Erythroblast (primary cell): Measurements from ENCODE around the gene CDH10.

Experiments
- DNase-seq, 2 experiments: peaks; one replicate each; lab custom pipeline; 2025; lab: John Stamatoyannopoulos, UW
- GATA1 ChIP-seq: IDR thresholded peaks from 2 replicates; pipeline ENCODE4 v1.6.1; 2011; ENCODE audit warnings: low read depth, mild to moderate bottlenecking, control low read depth, low read length, moderate library complexity
- POLR2A ChIP-seq: IDR thresholded peaks from 2 replicates; pipeline ENCODE4 v1.6.1; 2011; ENCODE audit warnings: mild to moderate bottlenecking, low read length

CDH10 gene

GRCh38 chr5:24624872-24625271 is 19.9 kb downstream of the CDH10 start:
- DNase-seq, result no peak
- TF ChIP-seq GATA1 (no peak), POLR2A (no peak)

- TF ChIP-seq GATA1 (no peak), POLR2A (no peak)
- no peak for DNase-seq
Measured at GRCh38 chr5:24623624-24624023, 21.2 kb downstream of the CDH10 start.

DNA sequence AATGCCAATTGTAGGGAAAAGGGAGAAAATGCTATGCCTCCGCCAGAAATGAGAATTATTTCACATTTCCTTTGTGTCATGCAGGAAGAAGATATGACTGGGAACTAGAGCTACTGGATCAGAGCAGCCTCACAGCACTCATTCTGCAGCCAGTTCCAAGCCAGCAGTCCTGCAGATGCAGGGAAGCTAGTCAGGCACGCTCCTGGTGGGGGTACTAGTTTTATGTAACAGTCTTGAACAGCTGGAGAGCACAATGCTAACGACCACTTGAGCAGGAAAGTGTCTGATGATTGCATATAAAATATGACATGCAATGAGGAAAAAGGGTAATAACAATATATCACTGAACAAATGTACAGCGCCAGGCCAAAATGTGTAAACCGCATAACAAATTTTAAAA is 21.7 kb downstream of the CDH10 start:
- DNase-seq, result no peak

GRCh38 chr5:24621792-24622191 is 23.0 kb downstream of the CDH10 start:
- DNase-seq, result peak in 1 of 2 experiments; percentile 0
- TF ChIP-seq POLR2A (no peak), GATA1 (no peak)

More for the DNA sequence above, 21.7 kb downstream of the CDH10 start:
- no peak for TF ChIP-seq GATA1
- no peak for TF ChIP-seq POLR2A

DNA sequence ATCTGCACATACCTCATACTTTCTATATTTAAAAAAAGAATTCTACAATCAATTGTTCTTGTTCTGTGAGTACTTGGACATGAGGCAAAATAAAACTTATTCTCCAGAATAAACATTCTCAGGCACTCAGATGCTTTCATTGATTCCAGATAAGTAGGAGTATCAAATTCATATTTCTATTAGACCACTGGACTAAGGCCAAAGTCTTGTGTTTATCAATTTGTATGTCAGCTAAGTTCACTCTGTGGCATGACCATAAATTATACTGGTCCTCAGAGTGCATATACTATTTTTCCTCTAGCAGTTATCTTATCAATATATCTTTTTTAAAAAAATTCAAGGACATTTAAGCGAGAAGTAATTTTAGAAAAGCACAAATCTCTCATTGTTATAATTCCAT is 28.2 kb downstream of the CDH10 start:
- DNase-seq, result no peak
- TF ChIP-seq GATA1 (no peak), POLR2A (no peak)

- TF ChIP-seq GATA1 (no peak), POLR2A (no peak)
- DNase-seq, result no peak
Measured at GRCh38 chr5:24615159-24615558, 29.6 kb downstream of the CDH10 start.

DNA sequence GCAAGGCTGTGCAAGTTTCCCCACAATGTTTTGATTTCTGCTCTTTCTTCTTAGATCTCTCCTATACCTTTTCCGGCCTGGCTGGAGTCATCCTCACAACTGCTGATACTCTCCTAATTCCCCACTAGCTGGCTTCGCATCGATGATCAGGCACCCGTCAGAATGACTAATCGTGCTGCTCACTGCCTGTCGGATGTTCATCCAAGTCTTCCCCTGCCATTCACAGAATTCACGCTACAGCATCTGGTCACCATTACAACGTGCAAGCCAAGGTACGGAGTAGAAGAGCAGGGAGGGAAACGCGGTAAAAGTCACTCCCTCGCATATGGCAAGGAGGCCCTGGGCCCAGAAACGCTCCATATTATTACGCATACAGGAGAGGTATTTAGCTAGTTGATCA is 35.1 kb downstream of the CDH10 start:
- no peak for TF ChIP-seq GATA1
- DNase-seq, result no peak

GRCh38 chr5:24606971-24607370 is 37.8 kb downstream of the CDH10 start:
- no peak for TF ChIP-seq POLR2A
- no peak for TF ChIP-seq GATA1
- DNase-seq, result no peak

- TF ChIP-seq POLR2A (no peak), GATA1 (no peak)
- no peak for DNase-seq
Measured at GRCh38 chr5:24602188-24602587, 42.6 kb downstream of the CDH10 start.

DNA sequence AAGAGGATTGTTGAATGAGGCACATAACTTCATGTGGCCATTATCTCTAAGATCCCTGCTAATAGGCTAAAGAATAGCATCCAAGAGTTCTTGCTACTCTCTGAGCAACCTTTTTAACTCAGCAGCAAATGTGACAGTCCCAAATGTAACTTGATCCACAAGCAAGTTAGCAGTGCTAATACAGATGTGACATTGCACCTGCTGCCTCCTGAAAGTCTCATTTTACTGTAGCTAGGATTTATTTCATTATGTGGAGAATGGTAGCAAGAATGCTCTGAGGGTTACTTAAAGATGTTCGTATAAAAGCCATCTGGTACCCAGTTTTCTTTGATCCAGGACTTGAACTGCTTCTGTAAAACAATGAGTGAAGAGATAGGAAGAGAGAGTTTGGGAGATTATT is 45.8 kb downstream of the CDH10 start:
- TF ChIP-seq GATA1 (no peak), POLR2A (no peak)

DNA sequence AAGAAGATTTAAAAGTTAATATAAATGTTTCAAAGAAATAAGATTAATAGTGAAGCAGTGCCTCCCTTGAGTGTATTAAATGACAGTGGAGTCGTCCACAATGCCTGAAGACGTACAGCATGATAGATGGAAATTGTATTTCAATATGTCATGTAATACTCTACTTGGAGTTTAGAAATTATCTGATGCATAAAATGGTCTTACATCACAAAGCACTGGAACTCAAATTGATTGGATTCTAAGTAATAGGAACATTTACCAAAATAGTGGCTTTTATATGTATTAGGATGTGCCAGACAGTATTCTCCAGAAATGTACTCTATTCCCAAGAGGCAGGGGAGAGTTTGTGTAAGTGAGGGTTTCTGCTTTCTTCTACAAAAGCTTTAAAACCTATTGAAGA is 49.4 kb downstream of the CDH10 start:
- TF ChIP-seq POLR2A, result no peak
- no peak for TF ChIP-seq GATA1

More for the DNA sequence above, 45.8 kb downstream of the CDH10 start:
- DNase-seq, result no peak

GRCh38 chr5:24591426-24591825 is 53.4 kb downstream of the CDH10 start:
- DNase-seq, result no peak
- TF ChIP-seq GATA1 (no peak), POLR2A (no peak)

More for the DNA sequence above, 49.4 kb downstream of the CDH10 start:
- DNase-seq, result no peak

DNA sequence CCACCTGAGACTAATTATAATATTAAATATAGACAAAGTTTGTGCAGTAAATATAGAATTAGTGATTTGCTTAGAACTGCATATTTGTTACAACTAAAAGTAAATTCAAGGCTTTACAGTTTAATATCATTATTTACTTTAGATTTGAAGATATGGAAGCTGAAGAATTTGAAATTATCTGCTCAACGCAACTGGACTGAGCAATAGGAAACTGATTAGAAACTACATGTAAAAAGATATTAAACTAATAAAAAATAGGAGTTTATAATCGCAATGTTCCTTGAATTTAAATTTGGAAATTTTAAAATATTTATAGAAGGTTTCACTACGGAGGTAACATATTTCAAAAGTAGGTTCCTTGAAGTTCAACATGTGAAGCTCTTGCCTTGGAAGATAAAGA is 55.2 kb downstream of the CDH10 start:
- DNase-seq, result no peak

DNA sequence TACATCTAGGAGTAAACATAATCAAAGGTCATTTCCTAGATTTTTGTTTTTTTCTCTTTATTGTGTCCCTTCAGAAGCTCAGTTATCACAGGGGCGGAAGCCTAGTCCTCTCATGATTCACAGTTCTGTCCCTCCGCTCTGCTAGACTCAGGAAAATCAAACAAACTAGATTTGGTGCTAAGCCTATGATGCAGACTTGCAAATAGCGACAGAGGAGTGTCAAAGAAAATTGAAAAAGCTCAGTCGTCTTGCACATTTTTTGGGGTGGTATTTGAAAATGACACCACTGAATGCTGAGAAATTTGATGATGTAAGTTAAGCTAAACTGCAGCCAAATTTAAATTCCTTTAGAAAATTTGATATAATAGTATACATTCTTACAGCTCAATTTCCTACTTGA is 59.0 kb downstream of the CDH10 start:
- TF ChIP-seq GATA1, result no peak
- TF ChIP-seq POLR2A, result no peak
- no peak for DNase-seq

More for the DNA sequence above, 55.2 kb downstream of the CDH10 start:
- TF ChIP-seq GATA1, result no peak
- no peak for TF ChIP-seq POLR2A

DNA sequence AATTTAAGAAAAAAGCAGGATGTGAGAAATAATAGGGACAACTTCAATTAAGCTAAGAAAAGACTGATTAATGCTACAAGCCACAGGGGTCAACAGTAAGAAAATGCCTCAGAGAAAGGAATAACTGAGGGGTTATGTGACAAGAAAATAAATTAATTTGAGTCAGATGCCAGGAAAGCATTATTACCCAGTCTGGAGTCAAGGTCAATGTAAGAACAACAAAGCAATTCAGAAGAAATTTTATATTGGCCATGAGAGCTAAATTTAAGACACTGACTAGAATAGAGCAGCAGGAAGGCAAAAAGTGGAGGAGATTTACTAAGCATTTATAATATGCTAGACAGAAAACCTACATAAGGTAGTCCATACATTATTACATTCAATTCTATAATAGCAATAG is 73.5 kb downstream of the CDH10 start:
- no peak for TF ChIP-seq POLR2A
- TF ChIP-seq GATA1, result no peak

GRCh38 chr5:24566933-24567332 is 77.8 kb downstream of the CDH10 start:
- no peak for DNase-seq
- TF ChIP-seq GATA1 (no peak), POLR2A (no peak)

More for the DNA sequence above, 73.5 kb downstream of the CDH10 start:
- no peak for DNase-seq

- DNase-seq, result no peak
- no peak for TF ChIP-seq GATA1
- no peak for TF ChIP-seq POLR2A
Measured at GRCh38 chr5:24555229-24555628, 89.5 kb downstream of the CDH10 start.

DNA sequence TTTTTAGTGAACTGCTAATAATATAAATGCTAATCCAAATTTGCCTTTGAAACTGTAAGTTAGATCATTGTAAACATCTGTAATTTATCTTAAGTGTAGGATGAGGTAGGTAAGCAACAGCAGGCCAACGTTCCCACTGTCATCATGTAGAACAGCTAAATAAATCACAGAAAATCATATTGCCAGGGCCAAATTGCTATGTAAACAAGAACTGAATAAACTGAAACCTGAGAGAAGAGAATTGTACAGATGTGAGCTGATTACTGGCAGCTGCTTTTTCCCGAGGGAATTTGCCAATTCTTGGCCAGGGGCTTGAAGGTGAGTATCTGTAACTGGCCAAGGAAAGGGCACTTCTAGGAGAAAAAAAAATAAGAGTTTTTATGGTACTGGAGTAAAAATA is 97.6 kb downstream of the CDH10 start:
- TF ChIP-seq GATA1 (no peak), POLR2A (no peak)
- DNase-seq, result no peak
